HG03108 (cell line): ENCODE data around the gene ENOX2.
"Not testable (repeated sequence)": the region's sequence is repeated elsewhere in the genome, so short reads cannot be mapped to it uniquely, and the experiment has no call there.

ENCODE experiments used
- ATAC-seq: cut with Tn5 transposase; IDR thresholded peaks from one replicate; pipeline ENCODE4 v1.9.1; 2021; ENCODE audit warnings: moderate library complexity; ENCODE audit not compliant: unreplicated experiment

Gene ENOX2

DNA sequence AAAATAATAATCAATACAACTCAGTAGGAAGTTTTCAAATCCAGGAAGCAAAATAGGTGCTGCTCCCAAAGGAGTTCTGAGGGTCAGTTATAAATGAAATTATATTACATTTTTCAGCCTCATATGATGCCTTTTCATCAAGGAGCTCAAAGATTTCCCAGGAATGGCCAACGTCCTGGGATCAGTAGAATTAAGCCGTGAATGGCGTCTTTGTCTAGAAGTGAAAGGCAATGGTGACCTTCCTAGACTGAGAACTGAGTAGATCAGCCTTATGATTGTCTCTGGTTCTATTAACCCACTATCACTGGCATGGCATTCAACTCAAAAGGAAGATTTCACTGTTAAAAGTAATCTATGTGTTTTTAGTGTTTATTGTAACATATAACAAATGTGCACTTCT is 74.4 kb downstream of the ENOX2 start:
- ATAC-seq, result no peak

DNA sequence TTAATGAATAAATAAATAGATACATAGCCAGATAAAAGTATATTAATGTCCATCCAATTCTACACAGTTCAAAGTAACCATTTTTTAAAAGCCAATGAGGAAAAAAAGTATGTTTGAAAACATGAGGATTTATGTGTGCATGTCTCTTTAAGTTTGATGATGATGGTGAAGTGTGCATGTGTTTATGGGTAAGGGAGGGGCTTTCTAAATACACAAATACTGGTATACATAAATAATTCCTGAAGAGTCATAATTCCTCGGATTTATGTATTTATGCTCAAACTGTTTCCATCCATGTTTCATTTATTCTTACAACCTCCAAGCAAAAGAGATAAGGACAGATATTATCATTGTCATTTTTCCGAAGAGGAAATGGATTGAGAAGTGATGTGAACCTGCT is 75.4 kb downstream of the ENOX2 start:
- ATAC-seq, result no peak

DNA sequence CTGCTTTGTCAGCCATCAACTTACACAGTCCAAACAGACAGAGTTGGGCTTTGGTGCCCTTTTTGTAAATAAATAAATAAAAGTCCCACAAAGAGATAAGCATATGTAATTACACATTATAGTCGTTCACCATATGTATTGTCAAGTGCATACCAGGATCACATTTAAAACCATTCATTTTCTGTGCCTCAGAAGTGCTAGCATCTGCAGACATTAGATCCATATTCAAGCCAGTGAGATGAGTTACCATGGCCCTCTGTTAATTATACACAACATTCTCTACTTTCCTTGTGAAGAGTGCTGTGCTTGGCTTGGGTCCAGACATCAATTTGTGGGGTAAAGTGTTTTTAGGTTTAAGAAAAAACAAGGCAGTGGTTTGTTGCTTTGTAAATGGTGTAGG is 76.8 kb downstream of the ENOX2 start:
- no peak for ATAC-seq

DNA sequence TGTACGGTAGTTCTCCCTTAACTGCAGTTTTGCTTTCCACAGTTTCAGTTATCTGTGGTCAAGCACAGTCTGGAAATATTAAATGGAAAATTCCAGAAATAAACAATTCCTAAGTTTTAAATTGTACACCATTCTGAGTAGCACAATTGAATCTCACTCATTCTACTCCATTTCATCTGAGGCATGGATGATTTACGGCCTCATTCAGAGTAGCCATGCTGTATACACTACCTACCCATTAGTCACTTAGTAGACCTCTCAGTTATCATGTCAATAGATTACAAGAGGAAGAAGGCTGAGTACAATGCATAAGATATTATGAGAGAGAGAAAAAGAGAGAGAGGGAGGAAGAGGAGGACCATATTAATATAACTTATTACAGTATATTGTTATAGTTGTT is 77.5 kb downstream of the ENOX2 start:
- no peak for ATAC-seq

DNA sequence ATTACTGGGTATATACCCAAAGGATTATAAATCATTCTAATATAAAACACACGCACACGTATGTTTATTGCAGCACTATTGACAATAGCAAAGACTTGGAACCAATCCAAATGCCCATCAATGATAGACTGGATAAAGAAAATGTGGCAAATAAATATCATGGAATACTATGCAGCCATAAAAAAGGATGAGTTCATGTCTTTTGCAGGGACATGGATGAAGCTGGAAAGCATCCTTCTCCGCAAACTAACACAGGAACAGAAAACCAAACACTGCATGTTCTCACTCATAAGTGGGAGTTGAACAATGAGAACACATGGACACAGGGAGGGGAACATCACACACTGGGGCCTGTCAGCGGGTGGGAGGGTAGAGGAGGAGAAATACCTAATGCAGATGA is 83.6 kb downstream of the ENOX2 start:
- not testable (repeated sequence) for ATAC-seq

DNA sequence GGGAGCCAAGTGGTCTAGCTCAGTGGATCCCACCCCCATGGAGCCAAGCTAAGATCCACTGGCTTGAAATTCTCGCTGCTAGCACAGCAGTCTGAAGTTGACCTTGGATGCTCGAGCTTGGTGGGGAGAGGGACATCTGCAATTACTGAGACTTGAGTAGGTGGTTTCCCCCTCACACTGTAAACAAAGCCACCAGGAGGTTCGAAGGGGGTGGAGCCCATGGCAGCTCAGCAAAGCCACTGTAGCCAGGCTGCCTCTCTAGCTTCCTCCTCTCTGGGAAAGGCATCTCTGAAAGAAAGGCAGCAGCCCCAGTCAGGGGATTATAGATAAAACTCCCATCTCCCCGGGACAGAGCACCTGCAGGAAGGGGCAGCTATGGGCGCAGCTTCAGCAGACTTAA is 89.1 kb downstream of the ENOX2 start:
- ATAC-seq, result not testable (repeated sequence)

DNA sequence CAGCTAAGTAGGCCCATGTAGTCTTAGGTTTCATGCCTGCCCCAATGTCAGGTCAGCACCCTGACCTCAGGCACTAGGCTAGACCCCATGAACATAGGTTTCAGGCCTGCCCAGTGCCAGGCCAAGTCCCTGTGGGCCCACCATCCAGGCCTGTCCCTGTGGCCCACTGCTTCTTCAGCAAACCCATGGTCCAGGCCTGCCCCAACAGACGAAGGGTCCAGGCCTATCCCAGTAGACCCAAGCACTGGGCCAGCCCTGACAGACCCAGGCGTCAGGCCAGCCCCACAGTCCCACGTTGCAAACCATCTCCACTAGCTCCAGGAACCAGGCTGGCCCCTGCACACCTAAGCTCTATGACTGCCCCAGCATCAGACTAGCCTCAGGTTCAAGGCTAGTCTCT is 92.4 kb downstream of the ENOX2 start:
- ATAC-seq, result no peak

DNA sequence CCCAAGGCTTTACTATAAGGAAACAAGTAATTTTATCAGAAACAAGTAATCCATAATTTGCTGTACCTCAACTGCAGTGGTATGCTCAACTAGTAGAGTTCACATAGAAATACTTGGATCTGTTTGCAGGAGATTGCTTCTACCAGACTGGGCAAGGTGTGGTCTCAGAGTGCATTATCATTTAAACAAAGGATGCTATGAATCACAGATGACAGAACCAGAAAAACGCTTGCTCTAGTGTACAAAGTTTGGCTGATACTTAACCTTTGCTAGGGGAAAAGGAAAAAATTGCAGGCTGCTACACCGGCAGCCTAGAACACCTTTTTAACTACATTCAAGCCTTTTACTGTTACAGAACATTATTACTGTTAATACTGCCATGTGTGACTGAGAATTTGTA is 97.1 kb downstream of the ENOX2 start:
- ATAC-seq, result no peak

DNA sequence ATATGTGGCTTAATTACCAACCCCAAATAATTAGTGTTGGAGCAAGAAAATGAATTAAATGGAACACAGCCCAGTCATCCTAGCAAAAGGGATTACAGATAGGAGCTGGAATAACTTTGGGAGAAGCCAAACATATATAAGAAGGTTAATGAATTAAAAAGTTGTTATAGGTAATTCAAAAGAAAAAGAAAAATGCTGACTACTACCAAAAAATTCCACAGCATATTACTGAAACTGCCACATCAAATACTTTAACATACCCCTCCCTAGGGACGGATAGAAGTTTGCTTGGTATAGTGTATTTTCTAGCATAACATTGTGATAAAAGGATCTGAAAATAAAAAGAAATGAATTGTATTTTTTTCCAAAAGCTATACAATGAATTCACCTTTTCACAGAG is 99.5 kb downstream of the ENOX2 start:
- ATAC-seq, result no peak

DNA sequence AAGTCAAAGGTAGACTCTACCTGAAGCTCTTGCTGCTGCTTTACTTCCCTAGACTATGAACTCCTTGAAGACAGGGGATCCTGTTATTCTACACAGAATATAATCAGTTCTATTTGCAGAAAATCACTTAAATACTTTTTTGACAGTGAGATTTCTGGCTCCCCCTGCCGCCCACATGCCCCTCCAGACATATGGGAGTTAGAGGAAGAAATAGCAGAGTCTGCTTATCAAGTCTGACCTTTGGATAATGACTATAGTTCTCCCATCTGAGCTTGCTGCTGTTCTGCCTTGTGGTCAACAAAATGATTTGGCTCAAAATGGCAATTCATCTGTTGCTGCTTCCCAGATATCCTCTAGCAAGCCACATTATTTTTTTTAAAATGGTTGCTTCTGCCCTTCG is 101.1 kb downstream of the ENOX2 start:
- no peak for ATAC-seq

DNA sequence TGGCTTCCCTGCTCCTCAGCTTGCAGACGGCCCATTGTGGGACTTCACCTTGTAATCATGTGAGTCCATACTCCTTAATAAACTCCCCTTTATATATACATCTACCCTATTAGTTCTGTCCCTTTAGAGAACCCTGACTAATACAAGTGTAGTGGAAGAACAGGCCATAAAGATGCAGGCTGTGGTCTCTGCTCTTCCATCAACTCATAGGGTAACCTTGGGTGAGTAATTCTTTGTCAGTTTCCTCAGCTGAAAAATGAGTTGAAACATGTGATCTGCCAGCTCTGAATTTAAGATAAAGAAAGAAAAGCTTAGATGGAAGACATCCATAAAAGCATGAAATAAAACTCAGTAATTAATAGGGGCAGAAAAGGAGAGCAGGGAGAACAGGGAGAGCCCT is 103.6 kb downstream of the ENOX2 start:
- ATAC-seq, result no peak

DNA sequence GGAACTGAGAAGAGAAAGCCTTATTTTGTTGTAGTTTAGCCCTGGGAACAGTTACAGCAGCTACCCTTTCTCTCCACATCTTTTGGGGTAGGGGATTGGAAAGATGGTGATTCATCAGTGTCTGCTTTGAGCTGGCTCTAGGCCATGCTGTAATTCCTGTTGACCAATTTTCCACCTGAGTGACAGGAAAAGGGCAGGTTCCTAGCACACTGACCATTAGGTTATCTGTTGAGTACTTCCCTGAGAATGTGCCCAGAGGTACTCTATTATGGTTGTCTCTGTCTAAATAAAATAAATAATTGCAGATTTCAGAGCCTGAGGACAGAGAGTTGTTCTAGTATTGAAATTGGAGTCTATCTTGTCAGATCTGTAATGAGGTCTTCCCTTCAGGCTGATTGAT is 109.0 kb downstream of the ENOX2 start:
- ATAC-seq, result no peak

DNA sequence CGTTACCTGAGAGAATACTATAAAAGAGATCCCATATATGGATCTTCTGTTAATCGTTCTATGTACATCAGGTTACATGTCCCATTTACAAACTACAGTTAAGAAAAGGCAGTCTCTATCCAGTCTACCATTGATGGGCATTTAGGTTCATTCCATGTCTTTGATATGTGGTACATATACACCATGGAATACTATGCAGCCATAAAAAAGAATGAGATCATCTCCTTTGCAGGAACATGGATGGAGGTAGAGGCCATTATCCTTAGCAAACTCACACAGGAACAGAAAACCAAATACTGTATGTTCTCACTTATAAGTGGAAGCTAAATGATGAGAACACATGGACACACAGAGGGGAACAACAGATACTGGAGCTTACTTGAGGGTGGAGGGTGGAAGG is 111.1 kb downstream of the ENOX2 start:
- ATAC-seq, result not testable (repeated sequence)

DNA sequence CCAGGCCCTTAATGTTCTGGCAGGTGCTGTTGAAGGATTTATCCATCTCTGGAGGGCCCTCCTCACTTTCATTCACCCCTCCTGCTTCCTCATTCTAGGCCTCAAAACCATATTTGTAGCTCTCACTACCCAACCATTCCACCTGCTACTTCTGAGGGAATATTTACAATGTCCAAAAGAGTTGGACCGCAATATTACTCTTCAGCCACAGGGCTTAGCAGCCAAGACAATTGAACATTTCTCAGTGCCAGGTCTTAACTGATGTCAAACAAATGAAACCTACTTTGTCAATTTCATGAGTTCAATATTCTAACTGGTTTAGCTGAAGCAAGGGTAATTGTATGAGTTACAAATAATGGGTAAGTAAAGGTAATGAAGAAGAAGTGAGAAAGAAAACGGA is 113.2 kb downstream of the ENOX2 start:
- ATAC-seq, result no peak

DNA sequence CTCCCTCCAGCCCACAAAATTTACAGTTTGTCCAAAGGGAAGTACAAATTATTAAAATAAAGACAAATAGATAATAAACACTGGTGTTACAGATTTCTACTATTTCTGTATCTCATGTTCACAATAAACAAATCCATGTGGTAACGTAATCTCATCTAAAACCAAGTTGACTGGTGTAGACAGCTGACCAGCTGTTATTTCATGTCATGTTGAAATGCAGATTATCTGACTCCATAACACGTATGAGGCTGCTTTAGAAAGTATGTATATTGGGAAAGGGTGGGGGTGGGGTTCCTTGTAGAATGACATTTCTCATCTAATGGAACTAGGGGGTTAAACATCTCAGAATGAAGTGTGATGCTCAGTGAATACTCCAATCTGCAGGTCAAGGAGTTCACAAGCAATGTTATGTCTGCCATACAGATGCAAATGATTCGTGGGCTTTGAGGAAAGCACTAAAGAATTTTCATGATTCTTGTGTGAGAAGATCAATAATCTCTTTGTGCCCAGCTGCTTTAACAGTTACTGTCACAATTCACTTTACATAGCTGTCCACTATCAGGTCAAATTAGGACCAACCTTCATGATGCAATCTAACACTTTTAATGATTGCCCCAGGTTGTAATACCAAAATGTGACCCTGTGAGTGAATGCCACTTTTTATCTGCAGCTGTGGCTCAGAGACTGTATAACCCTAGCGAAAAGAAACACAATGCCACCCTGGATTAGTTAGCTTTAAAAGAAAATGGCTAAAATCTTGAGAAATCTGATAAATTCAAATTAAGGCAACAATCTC is 114.0 kb downstream of the ENOX2 start:
- ATAC-seq, result no peak

DNA sequence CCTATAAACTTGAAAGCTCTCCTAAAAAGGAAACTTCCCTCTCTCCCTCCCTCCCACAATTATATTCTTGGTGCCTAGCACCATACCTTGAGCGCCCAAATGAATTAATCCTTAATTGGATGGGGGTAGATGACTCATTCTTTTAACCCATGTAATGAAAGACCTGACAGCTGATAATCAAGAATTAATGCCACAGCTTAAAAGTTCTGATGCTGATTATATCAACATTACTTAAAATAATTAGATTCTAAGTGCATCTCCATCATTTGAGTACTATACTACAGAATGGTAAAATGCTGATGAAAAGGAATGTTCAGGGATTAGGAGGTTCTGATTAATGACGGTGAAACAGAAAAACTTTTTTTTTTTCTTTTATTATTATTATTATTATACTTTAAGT is 117.0 kb downstream of the ENOX2 start:
- ATAC-seq, result no peak

DNA sequence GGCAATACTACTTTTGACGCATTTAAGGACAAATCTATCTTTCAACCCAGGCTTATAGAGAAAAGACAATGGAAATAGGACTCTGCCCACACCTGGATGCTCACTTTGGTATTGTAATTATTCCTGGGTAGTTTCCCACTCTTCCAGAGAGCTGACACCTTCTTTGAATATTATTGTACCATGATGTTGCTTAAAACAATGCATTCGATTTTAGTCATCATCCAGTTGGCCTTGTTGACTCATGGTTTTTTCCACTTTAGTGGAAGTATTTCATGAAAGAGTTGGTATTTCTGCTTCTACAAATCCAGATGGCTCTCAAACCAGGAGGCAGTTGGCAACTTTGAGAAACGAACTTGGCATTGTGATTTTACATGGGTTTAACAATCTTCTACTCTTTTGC is 124.2 kb downstream of the ENOX2 start:
- ATAC-seq, result no peak

DNA sequence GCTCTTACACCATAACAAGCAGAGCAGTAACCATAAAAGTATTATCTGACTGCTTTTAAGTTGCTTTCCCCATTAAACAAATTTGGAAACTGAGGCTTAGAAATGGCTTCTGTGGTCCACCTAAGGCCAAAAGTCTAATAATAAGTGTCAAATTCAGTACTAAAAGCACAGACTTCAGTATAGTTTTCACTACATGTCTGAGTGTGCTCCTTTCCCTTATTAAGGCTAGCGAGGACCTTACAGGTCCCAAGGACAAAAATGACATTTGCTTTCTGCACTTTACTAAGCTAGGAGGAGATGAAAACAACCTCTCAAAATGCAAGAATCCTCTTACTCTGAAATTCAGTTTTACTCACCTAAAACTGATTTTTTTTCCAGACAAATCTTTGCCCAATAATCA is 127.2 kb downstream of the ENOX2 start:
- ATAC-seq, result no peak

DNA sequence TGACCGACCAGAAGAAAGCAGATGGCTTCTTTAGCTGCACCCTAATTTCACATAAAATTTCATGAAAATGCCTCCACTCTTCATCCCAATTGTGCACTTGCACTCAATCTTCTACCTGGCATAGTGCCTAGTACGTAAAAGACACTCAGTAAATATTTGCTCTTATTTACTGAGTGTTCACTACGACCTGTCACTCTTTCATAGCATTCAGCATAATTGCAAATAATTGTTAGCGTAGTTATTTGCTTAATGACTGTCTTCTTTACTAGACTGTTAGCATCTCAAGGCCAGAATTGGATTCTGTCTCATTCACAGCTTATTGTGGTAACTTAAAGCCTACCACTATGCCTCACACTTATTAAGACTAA is 130.2 kb downstream of the ENOX2 start:
- no peak for ATAC-seq

DNA sequence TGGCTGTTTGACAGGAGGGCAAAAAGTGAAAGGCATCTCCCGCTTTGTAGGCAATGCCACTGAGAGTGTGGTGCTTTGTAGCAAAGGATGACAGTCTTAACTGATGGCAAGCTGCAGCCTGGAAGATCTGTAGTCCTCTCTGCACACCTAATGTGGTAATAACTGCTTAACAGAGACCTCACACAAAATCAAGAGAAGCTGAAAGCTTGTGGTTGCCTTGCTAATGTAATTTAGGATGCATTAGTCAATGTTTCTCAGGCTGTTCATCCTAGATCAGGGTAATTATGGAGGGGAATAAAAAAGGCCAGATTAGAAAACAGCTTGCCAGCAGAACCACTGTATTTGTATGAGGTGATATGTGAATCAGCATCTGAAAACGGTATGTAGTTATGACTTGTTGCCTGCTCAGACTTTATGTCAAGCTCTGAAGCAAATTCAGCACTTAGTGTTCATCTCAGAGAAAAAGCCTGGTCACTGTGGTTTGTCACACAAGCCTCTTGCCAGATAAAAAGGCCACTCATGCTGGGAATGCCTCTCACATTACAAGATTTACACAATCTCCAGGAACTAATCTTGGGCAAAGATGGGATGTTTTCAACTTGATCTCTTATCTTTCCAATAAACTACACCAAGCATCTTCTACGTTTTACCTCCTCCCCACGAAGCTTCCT is 130.8 kb downstream of the ENOX2 start:
- no peak for ATAC-seq

DNA sequence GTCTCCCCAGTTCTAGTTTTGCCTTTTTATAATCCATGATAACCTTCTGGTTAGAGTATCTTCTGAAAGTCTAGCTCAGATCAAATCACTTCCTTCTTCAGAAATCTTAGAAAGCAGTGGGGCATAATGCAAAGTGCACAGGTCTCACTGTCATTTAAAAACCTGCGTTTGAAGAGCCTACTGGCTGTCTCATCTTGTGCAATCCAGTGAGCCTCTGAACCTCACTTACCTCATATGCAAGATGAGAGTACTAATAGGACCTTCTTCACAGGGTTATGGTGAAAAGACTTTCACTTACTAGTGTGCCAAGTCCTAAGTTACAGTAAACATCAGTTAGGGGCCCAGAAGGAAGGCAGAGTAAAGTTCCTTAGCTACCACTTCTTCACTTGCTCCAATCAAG is 131.4 kb downstream of the ENOX2 start:
- ATAC-seq, result no peak

DNA sequence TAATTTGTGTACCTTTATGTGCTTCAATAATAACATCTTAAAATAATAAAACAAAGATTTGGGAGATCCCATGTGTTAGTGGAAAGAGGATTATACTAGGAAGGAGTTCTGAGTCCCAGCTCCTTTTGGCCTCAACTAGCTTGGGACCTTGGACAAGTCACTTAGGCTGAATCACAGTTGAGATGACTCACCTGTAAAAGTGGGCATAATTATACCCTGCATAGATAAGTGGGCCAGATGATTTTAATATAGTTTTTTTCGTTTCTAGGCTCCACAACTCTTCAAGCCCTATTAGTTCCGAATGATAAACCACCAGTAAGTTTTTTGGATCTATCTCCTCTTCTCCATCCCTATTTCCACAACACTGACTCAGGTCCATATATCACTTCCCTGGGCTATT is 131.8 kb downstream of the ENOX2 start:
- ATAC-seq, result no peak

DNA sequence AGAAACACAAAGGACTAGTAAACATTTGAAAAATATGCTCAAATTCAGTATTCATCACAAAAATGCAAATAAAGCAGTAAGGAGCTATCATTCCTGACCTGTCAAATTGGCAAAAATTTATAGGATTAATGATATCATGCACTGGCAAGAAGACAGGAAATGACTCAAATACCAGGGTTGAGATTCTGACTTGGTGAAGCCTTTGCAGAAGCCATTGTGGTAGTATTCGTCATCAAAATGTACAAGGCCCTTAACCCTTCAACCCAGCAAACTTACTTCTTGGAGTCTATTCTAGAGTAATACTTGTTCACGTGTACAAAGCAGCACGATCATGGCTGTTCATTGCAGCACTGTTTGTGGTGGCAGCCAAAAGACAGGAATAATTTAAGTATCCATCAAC is 132.4 kb downstream of the ENOX2 start:
- no peak for ATAC-seq
